ENCODE measurements around the gene SART1.
"Not testable (repeated sequence)": the region's sequence is repeated elsewhere in the genome, so short reads cannot be mapped to it uniquely, and the experiment has no call there.

SART1 gene

DNA sequence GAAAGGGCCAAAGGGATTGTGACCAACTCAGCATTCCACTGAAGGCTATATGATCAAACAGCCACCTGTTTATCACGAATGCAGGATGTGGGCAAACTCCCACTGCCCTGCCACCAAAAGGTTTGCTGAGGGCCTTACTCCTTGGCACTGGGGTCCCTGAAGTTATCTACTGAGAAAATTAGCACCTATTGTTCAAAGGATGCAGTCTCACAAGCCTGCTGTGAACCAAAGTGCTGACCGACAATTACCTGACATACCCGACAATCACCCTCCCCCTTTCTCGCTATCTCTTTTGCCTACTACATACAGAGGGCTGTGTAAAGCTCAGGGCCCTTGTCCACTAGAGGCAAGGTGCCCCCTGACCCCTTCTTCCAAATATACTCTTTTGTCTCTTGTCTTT, 48.5 kb downstream of the SART1 start:
- no CpG with 5 or more reads among the region's 4 CpGs for WGBS (ENCODE audit: insufficient coverage, insufficient read length)
- H3K36me3 ChIP-seq (ENCODE audit: control insufficient read depth, insufficient read depth, low read length); H3K9me3 ChIP-seq (ENCODE audit: control insufficient read depth, insufficient read depth, low read length); H3K27me3 ChIP-seq (ENCODE audit: control insufficient read depth, insufficient read depth, low read length); DNase-seq (ENCODE audit: low read depth, low spot score); H3K4me3 ChIP-seq (ENCODE audit: low read length); H3K4me1 ChIP-seq (ENCODE audit: control insufficient read depth, insufficient read depth, low read length); H3K27ac ChIP-seq (ENCODE audit: low read length): not testable (repeated sequence)

DNA sequence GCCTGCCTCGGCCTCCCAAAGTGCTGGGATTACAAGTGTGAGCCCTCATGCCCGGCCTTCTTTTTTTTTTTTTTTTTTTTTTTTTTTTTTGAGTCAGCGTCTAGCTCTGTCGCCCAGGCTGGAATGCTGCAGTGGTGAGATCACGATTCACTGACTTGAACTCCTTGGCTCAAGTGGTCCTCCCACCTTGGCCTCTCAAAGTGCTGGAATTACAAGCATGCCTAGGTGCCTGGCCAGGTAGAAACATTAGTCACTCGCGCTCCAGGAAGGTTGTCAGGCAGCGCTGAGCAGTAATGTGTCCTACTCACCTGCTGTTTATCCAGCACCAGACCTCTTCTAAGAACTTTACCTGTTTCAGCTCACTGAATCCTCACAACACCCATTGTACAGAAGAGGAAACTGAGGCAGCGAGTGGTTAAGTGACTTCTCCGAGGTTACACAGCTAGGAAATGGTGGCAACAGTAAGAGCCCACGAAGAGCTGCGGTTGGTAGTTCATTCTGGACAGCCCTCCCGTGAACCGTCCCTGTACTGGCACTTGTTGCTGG, 49.8 kb downstream of the SART1 start:
- no peaks in the 10 kb centered on the region for H3K36me3 ChIP-seq (ENCODE audit: control insufficient read depth, insufficient read depth, low read length)
- no peak for DNase-seq (ENCODE audit: low read depth, low spot score)
- no peaks in the 10 kb centered on the region for H3K9me3 ChIP-seq (ENCODE audit: control insufficient read depth, insufficient read depth, low read length)
- peak overlapping the region; percentile 30; the same call in 1 of the 2 replicates for H3K4me3 ChIP-seq (ENCODE audit: low read length)
- WGBS (ENCODE audit: insufficient coverage, insufficient read length), result no CpG with 5 or more reads among the region's 14 CpGs
- H3K4me1 ChIP-seq (ENCODE audit: control insufficient read depth, insufficient read depth, low read length), result no peaks in the 10 kb centered on the region; the same call in 1 of the 2 replicates
- peaks cover 5% of the 10 kb centered on the region for H3K27me3 ChIP-seq (ENCODE audit: control insufficient read depth, insufficient read depth, low read length)
- H3K27ac ChIP-seq (ENCODE audit: low read length), result no peak overlapping the region

DNA sequence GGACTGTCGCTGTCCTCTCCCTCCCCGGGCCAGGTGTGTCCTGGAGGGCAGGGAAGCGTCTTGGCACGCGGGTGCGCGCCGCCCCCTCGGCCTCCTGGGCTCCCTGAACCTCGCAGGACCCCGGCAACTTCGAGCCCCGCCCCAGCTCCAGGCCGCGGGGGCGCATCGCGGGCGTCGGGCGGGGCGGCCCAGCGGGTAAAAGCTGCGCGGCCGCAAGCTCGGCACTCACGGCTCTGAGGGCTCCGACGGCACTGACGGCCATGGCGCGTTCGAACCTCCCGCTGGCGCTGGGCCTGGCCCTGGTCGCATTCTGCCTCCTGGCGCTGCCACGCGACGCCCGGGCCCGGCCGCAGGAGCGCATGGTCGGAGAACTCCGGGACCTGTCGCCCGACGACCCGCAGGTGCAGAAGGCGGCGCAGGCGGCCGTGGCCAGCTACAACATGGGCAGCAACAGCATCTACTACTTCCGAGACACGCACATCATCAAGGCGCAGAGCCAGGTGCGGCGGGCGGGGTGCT, 50.3 kb downstream of the SART1 start, which contains the start of gene CST6:
CST6 (plus strand) TSS at position 224 of the 519 bp plus-strand sequence; CDS start at position 261, 37 bp downstream.
- no peaks in the 10 kb centered on the region for H3K36me3 ChIP-seq (ENCODE audit: control insufficient read depth, insufficient read depth, low read length)
- H3K27me3 ChIP-seq (ENCODE audit: control insufficient read depth, insufficient read depth, low read length), result peaks cover 5% of the 10 kb centered on the region
- DNase-seq (ENCODE audit: low read depth, low spot score), result no peak
- H3K9me3 ChIP-seq (ENCODE audit: control insufficient read depth, insufficient read depth, low read length), result no peaks in the 10 kb centered on the region
- H3K27ac ChIP-seq (ENCODE audit: low read length), result no peak within 1 kb of the TSS
- no peaks in the 10 kb centered on the region; the same call in 1 of the 2 replicates for H3K4me1 ChIP-seq (ENCODE audit: control insufficient read depth, insufficient read depth, low read length)
- peak within 1 kb of the TSS; percentile 30; the same call in 1 of the 2 replicates for H3K4me3 ChIP-seq (ENCODE audit: low read length)
- WGBS (ENCODE audit: insufficient coverage, insufficient read length), result no CpG with 5 or more reads among the region's 61 CpGs

DNA sequence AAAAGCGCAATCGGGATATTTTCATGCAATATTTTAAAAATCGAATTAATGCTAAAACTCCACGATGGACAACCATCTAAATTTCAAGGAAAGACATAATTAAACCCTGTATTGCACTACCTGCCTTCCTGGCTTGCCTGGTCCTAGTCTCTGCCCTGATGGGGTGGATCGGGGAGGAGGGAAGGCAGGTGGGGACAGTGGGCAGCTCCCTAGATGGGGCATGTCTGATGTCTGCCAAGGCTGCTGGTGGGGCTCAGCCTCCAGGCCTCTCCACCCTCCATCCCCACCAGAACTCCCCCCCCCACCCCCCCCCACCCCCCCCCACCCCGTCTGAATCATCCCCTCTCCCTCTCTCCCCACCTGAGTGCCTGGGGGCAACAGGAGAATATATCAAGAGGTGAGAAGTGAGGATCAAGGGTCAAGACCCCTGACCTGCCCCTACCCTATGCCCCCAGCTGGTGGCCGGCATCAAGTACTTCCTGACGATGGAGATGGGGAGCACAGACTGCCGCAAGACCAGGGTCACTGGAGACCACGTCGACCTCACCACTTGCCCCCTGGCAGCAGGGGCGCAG, 50.9 kb downstream of the SART1 start:
- no peak overlapping the region for H3K27ac ChIP-seq (ENCODE audit: low read length)
- no peak overlapping the region; the same call in 1 of the 2 replicates for H3K4me3 ChIP-seq (ENCODE audit: low read length)
- H3K36me3 ChIP-seq (ENCODE audit: control insufficient read depth, insufficient read depth, low read length), result no peaks in the 10 kb centered on the region
- H3K4me1 ChIP-seq (ENCODE audit: control insufficient read depth, insufficient read depth, low read length), result no peaks in the 10 kb centered on the region; the same call in 1 of the 2 replicates
- DNase-seq (ENCODE audit: low read depth, low spot score), result no peak
- H3K9me3 ChIP-seq (ENCODE audit: control insufficient read depth, insufficient read depth, low read length), result no peaks in the 10 kb centered on the region
- no CpG with 5 or more reads among the region's 12 CpGs for WGBS (ENCODE audit: insufficient coverage, insufficient read length)
- H3K27me3 ChIP-seq (ENCODE audit: control insufficient read depth, insufficient read depth, low read length), result peaks cover 5% of the 10 kb centered on the region

DNA sequence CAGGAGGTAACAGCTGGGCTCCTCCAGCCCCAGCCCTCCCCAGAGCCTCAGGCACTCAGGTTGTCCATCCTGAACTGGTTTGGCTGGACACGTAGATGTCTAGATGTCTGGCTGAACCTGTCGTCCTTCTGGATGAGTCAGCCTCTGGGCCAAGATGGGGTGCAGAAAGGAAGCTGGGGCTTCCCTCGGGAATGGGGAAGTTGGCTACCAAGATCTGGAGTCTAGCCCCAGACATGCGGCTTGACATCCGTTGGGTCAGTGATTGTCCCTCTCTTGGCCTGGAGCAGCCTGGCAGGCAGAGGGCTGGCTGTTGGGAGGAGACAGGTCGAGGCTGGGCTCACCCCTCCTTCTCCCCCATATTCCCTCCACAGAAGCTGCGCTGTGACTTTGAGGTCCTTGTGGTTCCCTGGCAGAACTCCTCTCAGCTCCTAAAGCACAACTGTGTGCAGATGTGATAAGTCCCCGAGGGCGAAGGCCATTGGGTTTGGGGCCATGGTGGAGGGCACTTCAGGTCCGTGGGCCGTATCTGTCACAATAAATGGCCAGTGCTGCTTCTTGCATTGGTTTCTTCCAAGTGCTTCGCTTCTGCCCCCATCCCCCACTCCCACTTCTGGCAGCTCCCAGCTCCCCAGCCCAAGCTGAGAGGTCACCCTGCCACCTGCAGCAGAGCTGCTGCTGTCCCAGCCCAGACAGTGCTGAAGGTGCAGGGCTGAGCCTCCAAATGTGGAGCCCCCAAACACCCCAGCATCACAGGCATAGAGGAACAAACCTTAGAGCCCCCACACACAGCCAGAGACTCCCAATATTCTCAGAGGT, 51.6 kb downstream of the SART1 start:
- no peak overlapping the region for H3K27ac ChIP-seq (ENCODE audit: low read length)
- no peaks in the 10 kb centered on the region for H3K36me3 ChIP-seq (ENCODE audit: control insufficient read depth, insufficient read depth, low read length)
- peaks cover 5% of the 10 kb centered on the region for H3K27me3 ChIP-seq (ENCODE audit: control insufficient read depth, insufficient read depth, low read length)
- no peak for DNase-seq (ENCODE audit: low read depth, low spot score)
- no peaks in the 10 kb centered on the region for H3K9me3 ChIP-seq (ENCODE audit: control insufficient read depth, insufficient read depth, low read length)
- no peak overlapping the region for H3K4me3 ChIP-seq (ENCODE audit: low read length)
- no CpG with 5 or more reads among the region's 12 CpGs for WGBS (ENCODE audit: insufficient coverage, insufficient read length)
- no peaks in the 10 kb centered on the region; the same call in 1 of the 2 replicates for H3K4me1 ChIP-seq (ENCODE audit: control insufficient read depth, insufficient read depth, low read length)

DNA sequence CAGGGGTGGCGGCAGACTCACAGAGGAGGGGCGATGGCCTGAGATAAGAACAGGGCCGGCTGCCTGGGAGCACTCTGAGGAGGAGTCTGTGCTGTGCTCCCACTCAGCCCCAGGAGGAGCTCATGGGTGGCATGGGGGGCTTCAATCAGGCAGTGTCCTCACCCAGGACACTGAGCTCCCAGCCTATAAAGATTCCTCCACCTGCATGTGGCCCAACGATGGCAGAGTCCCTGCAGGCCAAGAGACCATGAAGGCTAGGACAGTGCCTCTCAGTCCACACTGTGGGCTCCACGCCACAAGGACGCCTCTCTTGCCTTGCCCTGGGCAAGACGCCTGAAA, 52.2 kb downstream of the SART1 start:
- no peaks in the 10 kb centered on the region for H3K36me3 ChIP-seq (ENCODE audit: control insufficient read depth, insufficient read depth, low read length)
- H3K9me3 ChIP-seq (ENCODE audit: control insufficient read depth, insufficient read depth, low read length), result no peaks in the 10 kb centered on the region
- no peak overlapping the region for H3K4me3 ChIP-seq (ENCODE audit: low read length)
- no peak overlapping the region for H3K27ac ChIP-seq (ENCODE audit: low read length)
- no peaks in the 10 kb centered on the region; the same call in 1 of the 2 replicates for H3K4me1 ChIP-seq (ENCODE audit: control insufficient read depth, insufficient read depth, low read length)
- H3K27me3 ChIP-seq (ENCODE audit: control insufficient read depth, insufficient read depth, low read length), result peaks cover 5% of the 10 kb centered on the region
- DNase-seq (ENCODE audit: low read depth, low spot score), result no peak
- WGBS (ENCODE audit: insufficient coverage, insufficient read length), result no CpG with 5 or more reads among the region's 7 CpGs

DNA sequence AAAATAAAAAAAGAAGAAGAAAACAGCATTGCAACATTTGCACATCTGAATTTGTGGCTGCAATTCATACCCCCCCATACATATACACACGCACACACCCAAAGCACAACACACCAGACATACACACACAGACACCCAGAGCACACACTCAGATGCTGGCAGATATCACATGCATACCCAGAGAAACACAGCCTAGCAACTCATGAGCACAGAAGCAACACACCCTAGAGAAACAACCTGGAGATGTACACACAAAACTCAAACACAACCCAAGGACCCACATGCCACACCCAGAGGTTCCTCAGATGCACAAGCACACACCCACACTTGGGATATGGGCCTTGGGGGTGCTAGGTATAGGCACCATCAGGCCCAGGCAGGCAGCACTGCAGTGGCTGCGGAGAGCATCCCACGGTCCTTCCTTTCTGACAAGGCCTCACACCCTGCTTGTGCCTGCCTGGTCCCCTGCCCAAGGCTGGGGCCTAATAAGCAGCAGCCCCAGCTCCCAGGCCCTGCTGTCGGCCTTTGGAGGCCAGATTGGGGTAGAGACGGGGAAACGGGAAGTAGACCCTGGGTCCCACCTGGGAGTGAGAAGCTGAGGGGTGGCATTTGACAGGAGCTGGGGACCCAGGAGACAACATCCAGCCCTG, 53.4 kb downstream of the SART1 start:
- no peaks in the 10 kb centered on the region for H3K36me3 ChIP-seq (ENCODE audit: control insufficient read depth, insufficient read depth, low read length)
- H3K4me1 ChIP-seq (ENCODE audit: control insufficient read depth, insufficient read depth, low read length), result no peaks in the 10 kb centered on the region; the same call in 1 of the 2 replicates
- no CpG with 5 or more reads among the region's 6 CpGs for WGBS (ENCODE audit: insufficient coverage, insufficient read length)
- H3K9me3 ChIP-seq (ENCODE audit: control insufficient read depth, insufficient read depth, low read length), result no peaks in the 10 kb centered on the region
- no peak overlapping the region for H3K27ac ChIP-seq (ENCODE audit: low read length)
- H3K4me3 ChIP-seq (ENCODE audit: low read length), result no peak overlapping the region
- DNase-seq (ENCODE audit: low read depth, low spot score), result no peak
- peaks cover 5% of the 10 kb centered on the region for H3K27me3 ChIP-seq (ENCODE audit: control insufficient read depth, insufficient read depth, low read length)

DNA sequence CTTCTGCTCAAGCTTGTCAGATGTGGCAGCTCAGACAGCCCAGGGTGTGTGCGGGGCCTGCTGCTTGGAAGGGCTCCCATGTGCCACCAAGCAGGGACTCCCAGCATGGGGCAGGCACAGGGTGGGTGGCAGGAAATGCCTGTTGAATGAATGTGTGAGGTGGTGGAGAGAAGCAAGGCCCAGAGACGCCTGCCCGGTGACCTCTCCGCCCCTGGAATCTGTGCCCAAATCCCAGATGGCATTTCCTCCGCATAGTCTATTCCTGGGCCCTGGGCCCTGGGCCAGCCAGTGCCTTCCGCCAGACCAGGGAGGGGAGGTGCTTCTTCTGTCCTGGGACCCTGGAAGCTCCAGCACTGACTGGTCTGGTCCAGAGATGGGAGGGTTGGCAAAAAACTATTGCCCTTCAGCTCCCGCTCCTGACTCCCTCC, 53.9 kb downstream of the SART1 start:
- no peak overlapping the region for H3K27ac ChIP-seq (ENCODE audit: low read length)
- H3K27me3 ChIP-seq (ENCODE audit: control insufficient read depth, insufficient read depth, low read length), result peaks cover 5% of the 10 kb centered on the region
- H3K4me1 ChIP-seq (ENCODE audit: control insufficient read depth, insufficient read depth, low read length), result no peaks in the 10 kb centered on the region; the same call in 1 of the 2 replicates
- no peak for DNase-seq (ENCODE audit: low read depth, low spot score)
- H3K36me3 ChIP-seq (ENCODE audit: control insufficient read depth, insufficient read depth, low read length), result no peaks in the 10 kb centered on the region
- no CpG with 5 or more reads among the region's 7 CpGs for WGBS (ENCODE audit: insufficient coverage, insufficient read length)
- no peak overlapping the region for H3K4me3 ChIP-seq (ENCODE audit: low read length)
- no peaks in the 10 kb centered on the region for H3K9me3 ChIP-seq (ENCODE audit: control insufficient read depth, insufficient read depth, low read length)

DNA sequence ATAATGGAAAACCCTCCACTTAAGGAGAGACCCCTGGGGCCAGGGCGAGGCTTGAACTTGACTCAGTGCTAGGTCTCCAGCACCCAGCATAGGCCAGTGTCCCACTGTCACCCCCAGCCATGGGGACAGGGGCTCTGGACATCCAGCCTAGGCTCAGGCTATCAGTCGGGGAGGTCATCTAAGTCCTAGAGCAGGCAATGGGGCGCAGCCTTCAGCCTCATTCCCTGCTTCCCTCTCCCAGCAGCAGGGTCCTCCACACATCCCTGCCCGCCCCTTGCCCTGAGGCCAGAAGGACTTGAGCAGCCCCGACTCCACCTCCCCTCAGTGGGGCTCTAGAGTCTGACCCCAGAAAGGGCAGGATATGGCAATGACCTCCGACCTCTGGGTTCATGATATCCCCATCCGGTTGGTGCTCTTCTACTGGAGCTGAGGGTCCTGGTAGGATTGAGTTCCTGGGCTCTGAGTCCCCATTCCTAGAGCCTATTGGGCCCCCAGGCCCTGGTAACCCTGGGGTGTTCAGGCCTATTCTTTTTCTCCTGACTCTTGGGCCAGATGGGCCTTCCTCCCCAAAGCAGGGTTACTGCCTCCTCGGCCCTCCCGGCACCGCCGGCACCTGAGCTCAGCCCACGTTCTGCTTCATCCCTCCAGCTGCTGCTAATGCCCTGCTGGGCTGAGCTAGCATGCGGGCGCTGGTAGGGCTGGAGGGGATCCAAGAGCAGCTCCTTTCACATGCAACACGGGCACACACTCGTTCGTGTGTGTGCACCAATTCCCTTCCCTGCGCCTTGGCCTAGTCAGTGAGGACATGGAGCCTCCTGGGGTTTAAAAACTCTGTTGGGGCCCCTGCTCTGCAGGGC, 54.6 kb downstream of the SART1 start:
- WGBS (ENCODE audit: insufficient coverage, insufficient read length), result no CpG with 5 or more reads among the region's 18 CpGs
- Histone ChIP-seq H3K27me3 (ENCODE audit: control insufficient read depth, insufficient read depth, low read length) (peaks cover 5% of the 10 kb centered on the region), H3K27ac (ENCODE audit: low read length) (no peak overlapping the region), H3K9me3 (ENCODE audit: control insufficient read depth, insufficient read depth, low read length) (no peaks in the 10 kb centered on the region), H3K4me3 (ENCODE audit: low read length) (no peak overlapping the region), H3K4me1 (ENCODE audit: control insufficient read depth, insufficient read depth, low read length) (no peaks in the 10 kb centered on the region; the same call in 1 of the 2 replicates), H3K36me3 (ENCODE audit: control insufficient read depth, insufficient read depth, low read length) (no peaks in the 10 kb centered on the region)
- no peak for DNase-seq (ENCODE audit: low read depth, low spot score)

All from iPS DF 6.9 (cell line).